ENCODE results near the gene UBQLN4.

UBQLN4 gene

DNA sequence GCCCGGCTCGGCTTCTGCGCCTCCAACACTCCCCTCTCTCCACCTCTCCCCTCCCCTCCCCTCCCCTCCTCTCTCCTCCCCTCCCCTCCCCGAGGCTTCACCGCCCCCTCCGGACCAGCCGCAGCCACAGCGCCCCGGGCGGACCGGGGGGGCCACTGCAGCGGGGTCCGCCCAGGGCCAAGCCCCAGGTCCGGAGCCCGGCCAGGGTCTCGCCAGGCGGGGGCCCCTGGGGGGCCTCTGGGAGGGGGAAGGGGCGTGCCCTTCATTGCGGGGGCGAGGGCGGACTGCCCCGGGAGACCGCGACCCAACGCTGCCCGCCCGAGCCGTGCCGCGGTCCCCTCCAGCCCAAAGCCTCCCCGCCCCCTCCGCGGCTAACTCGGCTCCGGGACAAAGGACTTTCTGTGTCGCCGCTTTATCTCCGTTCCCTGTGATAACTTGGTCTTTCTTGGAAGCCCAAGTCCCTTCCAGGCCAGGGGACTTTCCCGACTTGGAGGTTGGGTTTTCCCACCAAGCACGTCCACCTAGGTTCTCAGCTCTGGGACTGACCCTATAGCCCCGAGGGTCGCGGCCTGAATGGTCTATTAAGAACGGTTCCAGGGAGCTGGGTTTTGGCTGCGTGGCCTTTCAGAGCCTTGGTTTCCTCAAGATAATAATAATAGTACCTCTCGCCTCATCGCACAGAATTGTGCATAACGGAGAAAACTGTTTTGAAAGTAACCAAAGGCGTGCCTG, at the start of gene UBQLN4:
Gene UBQLN4, minus strand, starts transcription at position 31 of the 732 bp plus-strand sequence. CDS start 97 bp downstream, outside the sequence.
- DNase-seq, result peak; percentile 90

DNA sequence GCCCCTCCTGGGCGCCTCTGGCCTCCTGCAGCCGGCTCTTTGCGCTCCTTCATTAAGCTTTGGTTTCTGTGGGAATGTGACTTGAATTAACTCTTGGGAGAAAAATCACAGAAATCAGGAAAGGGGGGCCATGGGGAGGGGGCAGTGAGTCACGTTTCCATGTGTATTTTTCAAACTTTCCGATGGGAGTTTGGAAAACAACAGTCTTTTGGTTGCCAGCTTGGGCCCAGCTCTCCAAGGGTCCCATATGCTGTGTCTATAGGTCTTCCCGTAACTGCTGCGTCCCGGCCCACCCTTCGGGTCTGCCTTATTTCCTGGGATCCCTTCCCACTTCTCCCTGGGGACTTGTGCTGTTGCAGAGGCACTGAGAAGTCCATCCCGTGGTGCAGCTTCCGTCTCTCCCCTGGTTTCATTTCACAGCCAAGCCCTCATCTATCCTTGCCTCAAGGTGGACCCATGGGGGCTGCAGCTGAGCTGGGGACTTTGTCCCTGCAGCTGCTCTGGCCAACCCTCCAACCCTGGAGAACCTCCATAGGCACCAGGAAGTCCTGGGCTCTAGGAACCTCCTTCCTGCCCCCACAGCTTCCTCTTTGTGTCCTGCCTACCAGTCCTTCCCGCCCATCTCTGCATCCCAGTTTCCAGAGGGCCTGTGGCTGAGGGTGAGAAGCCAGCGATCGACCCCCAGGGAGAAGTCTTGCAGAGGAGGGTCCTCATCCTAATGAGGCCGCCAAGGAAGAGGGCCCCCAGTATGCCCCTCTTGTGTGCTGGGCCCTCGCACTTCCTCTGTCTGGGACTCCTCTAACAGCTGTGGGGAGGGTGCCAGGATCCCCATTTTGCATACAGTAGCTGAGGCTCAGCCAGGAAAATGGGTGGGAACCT, 49.3 kb upstream of the UBQLN4 start:
- peak; percentile 60 for DNase-seq

DNA sequence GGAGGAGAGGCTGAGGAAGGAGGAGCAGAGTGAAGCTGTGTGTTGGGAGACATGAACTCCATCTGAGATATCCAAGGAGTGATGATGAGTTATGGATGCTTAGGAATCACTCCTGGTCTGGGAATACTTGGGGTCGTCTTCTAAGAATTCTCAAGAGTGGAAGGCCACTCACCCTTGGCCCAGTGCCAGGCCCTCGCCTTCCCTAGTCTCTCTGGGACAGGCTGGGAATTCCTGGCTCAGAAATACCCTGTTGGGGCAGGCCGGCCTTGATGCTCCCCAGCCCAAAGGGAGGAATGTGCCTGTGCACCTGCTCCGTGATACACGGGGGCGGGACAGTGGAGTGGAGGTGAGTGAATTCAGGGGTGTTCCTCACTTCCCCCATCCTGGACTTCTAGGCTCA, 48.3 kb upstream of the UBQLN4 start:
- no peak for DNase-seq

DNA sequence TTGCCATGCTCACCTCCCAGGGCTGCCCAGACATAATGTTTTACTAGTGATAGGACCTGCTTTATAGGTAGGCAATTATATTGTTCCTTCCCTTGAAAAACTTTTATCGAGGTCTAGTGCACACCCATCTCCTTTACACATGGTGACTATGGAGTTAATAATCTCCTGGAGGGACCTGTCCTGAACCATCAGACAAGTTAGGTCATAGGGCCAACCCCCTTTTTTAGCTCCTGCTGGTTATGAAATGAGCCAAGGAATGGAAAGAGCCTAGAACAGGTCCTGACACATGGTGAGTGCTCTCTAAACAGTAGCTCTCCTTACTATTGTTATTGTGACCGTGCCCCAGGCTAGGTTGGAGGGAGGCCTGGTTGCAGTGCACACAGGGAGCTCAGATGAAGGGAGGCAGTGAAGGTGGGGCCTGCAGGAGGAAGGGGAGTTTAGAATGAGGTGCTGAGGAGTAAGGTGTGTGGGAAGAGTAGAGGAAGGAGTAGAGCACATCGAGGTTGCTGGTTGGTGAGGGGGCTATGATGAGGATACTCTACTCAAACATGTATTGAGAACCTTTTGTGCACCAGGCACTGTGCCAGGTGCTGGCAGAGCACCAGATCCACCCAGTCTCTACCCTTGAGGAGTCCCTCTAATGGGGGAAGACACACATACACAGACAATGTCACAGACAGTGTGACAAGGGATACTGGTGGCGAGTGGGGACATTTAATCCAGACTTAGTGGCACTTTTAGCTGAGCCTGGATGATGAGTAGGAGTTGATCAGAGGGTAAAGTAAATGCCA, 46.8 kb upstream of the UBQLN4 start:
- DNase-seq, result no peak

DNA sequence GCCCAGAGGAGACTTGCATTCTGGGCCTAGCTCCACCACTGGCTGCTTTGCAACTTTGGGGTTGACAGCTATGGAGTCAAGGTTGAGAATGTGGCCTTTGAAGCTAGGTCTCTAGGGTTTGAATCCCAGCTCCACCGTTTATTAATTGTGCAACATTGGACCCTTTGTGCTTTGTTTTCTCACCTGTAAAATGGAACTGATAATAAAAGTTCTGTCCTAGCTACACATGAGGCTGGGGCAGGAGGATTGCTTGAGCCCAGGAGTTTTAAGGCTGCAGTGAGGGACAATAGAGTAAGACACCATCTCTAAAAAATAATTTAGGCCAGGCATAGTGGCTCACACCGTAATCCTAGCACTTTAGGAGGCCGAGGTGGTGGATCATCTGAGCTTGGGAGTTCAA, 45.7 kb upstream of the UBQLN4 start:
- no peak for DNase-seq

DNA sequence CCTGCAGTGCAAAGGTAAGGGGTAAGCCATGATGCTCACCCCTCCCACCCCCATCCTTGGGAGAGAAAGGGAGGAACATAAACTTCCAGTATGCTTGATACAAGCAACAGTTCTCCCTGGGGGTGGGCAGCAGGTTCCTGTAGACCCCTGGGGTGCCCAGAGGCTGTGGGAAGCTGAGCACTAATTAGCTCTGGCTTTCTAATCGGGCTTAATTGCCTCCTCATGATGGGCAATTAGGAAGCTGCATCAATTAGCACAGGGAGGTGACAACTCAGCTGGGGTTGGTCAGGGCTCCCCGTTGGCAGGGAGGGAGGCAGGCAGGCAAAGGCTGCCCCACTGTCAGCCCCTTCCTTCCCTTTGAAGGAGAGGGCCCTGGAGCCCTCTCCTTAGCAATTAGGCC, 45.2 kb upstream of the UBQLN4 start:
- no peak for DNase-seq

DNA sequence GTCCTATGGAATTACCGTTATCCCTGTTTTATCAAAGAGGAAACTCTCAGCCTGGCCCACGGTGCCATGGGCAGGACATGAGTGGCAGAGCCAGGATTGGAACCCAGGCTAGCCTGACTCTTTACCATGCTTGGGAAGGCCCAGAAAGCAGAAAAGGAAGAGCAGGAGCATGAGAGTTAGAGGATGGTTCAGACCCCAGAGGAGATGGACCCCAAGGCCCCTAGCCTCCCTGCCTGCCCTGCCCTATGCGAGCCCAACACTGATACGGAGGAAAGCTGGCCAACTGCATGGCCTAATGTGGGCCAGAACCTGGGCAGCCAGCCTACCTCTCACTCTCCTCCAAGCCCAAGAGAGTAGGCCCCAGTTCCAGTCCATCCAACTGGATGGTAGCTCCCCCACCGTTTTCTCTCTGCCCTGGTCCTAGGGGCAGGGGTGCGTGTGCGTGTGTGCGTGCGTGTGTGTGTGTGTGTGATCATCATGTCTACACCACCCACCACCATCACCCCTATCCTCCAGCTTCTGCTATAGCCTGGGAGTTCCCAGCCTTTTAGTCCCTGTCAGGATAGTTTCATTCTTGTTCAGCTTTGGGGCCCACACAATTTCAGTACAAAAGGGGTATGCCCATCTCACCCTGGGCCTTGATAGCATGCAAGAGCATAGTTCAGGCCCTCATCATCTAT, 44.0 kb upstream of the UBQLN4 start:
- DNase-seq, result no peak

DNA sequence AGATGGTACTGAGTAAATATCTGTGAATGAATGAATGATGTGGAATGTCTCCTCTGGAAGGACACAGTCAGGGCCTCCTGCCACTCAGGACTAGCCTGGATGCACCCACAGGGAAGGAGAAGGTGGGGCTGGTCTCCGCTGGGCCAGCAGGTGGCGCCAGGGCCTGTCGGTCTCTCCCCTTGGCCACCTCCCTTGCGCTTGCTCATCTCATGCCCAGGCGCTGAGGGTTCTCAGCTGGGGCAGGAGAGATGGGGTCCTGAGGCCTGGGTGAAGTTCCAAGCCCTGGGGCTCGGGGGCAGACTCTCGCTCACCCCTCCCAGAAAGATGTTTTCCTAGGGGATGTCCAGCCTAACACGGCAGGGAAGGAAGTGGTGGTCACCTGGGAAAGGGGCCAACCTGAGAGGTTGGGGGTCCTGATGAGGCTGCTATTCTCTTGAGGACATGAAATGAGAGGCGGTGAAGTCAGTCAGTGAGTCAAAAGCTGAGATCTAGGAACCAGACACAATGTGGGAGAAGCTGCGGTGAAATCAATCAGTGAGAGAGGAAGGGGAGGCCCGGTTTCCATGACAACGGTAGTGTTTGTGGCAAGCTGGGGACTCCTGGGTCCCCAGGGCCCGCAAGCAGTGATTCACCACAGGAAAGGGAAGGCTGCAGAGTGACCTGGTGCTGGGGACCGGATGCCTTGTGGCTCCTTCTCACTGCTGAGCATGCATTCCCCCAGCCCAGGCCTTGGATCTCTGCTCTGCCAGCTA, 43.2 kb upstream of the UBQLN4 start:
- peak; percentile 93 for DNase-seq

DNA sequence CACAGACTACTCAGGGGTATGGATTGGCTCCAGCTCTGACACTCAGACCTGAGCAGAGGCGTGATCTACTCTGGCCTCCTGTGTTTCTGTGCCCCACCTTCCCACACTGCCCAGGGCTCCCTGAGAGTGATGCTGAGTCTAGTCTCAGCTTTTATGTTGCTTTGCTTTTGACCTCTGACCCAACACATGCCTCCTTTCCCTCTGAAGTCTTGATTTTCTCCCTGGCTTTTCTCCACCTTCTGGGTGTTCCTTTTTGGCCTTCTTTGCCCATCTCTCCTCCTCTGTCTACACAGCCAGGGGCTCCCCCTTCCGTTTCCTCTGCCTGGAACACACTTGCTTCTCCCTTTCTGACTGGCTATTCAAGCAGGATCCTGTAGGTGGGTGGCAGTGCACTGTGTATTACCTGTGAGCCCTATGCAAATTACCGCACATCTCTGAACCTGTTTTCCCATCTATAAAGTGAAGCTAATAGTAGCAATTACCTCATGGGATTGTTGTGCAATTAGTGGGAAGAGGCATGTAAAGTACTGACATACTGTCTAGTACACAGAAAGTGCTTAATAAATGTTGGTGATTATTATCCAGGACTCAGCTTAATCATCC, 42.4 kb upstream of the UBQLN4 start:
- DNase-seq, result no peak

DNA sequence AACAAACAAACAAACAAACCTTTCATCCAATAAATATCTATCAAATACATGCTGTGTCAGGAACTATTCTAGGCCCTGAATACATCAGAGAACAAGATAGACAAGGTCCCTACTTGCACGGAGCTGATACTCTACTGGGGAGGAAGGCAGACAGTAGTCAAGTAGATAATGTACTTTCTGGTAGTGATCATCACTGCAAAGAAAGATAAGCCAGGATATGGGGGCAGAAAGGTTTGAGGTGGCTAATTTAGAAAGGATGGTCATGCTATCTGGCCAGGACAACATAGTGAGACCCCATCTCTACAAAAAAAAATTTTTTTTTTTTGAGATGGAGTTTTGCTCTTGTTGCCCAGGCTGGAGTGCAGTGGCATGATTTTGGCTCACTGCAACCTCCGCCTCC, 38.0 kb upstream of the UBQLN4 start:
- DNase-seq, result no peak

DNA sequence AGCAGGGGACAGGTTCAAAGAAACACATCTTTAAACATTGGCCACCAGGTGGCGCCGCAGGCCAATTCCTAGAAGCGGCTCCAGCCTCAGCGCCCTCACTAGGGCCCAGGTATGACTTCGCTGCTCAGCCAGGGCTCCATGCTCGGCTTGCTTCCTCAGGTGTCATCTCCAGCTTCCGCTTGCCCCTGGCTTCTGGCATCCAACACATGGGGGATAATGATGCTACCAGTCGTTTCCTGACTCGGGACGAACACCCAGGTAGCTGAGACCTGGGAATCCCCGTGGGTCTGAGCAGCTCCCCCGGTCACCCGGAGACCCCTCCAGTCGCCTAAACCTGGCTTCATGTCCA, 37.2 kb upstream of the UBQLN4 start:
- peak; percentile 97 for DNase-seq

DNA sequence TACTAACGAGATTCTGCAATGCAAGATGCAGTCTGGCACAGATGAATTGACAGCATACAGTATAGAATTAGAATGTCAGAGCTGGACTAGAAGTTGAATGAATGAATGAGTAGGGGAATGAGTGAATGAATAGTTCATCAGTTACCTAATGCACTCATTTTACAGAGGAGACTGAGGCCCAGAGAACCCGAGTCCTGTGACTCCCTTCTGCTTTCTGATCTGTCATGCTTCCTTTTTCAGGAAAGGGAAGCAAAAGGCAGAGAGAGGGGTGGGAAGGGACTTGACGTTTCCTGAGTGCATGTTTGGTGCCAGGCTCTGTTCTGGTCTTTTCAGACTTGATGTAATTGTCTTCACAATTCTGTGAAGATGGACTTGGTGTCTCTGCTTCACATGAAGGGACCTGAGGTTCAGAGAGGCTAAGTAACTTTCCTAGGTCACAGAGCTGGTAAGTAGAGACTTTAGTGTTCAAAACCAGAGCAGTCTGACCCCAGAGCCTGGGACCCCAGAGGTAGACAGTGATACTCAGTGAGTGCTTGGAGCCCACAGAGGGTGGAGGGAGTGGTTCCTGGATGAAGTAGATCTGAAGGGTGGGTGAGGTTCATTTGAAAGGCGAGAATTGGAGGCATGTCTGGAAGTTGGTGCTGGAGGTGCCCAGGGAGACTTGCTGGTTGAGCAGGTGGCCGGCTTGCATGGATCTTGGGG, 36.7 kb upstream of the UBQLN4 start:
- DNase-seq, result no peak

DNA sequence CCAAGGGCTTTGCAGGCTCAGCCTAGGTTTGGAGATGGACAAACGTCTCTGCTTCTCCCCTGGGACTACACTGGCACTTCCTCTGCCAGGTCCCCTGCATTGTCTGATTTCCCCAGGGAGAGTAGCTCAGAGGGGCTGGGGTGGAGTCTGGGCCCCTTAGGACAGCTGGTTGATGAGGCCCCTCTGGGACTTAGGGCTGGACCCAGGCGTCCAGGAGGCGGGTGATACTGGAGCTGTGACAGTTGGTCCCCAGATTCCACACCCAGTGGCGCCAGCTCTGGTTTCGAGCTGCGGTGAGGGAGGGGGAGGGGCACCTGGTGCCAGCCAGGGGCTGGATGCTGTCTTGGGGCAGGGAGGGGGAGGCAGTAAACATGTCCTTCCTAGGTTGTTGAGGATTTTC, 36.1 kb upstream of the UBQLN4 start:
- no peak for DNase-seq

DNA sequence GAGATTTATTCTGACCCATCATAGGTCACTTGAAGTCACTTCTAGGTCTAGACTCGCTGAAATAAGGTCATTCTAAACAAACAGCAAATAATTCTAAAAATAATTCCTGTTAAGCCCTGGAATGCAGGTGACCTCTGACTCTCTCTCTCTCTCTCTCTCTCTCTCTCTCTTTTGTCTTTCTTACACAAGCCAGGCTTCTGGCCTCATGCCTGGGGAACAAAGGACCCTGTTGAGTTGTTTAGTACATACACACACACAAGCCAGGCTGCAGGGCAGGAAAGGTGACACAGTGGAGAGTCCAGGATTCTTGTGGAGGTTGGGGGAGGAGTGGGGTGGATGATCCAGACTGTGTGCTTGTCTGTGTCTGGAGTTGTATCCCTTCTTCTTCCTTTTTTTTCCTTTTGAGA, 32.7 kb upstream of the UBQLN4 start:
- DNase-seq, result no peak

DNA sequence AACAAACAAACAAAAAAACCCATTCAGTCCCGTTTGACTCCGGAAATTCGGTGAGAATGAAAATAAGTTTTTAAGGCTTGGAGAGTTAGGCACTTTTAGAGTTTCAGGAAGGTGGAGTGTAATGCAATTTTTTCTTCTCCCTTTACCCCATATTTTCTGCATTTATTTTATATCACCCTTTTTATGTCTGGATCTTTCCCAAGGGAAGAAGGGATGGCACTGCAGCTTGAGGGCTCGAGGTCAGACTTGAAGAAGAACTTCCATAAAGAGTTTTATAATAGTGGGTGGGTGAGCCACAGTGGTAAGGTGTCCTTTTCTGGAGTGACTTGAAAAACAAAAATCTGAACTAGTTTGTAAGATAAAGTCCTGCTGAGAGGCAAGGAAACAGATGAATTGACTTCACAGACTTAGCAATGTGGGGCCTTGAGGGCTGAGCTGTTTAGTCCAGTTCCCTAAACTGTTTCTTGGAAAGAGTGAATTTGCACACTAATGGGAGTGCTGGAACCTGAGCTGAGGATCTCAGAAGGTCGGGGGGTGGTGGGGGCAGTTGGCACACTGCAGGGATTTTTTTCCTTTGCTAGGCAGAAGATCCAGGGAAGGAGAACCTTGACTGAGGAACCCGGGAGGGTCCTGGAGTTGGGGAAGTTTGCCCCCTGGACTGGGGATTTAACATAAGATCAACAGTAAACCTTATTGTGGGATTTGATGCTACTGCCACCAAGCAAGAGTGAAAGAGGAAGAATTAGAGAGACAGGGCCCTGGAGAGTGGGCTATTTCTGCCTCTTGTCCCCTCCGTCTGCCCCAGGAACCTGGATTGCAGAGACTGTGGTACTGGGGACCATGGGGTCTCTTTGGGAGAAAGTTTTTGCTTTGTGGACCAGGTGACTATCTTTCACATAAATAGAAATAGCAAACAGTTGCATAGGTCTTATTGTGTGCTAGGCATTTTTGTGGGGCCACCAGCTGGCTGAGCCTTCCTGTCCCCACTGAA, 30.5 kb upstream of the UBQLN4 start:
- no peak for DNase-seq

DNA sequence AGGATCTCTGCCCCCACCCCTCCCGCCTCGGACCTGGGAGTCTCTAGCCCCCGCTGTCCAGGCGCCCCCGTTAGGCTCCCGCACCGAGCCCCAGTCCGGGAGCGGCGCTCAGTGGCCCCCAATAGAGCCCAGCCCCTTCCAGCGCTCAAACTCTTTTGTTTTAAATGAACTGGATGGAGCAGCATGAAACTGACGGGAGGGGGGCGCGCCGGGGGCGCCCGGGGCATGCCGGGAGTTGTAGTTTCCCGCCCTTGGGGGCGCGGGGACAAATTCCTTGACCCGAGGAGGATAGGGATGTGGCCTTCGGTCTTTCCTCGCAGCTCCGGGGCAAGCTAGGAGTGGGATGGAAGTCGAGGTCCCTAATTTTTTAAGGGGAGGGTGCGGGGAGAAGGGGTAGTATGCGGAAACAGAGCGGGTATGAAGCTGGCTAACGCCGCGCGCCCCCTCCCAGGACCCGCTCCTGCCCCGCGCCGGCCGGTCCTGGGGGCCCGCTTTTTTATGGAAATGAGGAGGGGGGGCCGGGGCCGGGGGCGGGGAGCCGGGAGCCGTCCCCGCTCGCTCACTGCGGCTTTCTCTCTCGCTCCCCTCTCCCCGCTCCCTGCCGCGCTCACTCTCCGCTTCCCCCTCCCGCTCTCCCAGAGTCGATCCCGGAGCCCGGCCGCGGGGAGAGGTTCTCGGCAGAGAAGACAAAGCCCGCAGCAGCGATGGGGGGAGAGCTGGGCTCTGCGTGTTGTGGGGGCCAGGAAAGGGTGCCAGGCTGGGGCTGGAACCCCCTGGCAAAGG, 28.9 kb upstream of the UBQLN4 start, which contains the start of gene MEX3A:
Gene MEX3A, minus strand, starts transcription at position 157 of the 783 bp plus-strand sequence. CDS start 467 bp downstream, outside the sequence.
- peak; percentile 85 for DNase-seq

DNA sequence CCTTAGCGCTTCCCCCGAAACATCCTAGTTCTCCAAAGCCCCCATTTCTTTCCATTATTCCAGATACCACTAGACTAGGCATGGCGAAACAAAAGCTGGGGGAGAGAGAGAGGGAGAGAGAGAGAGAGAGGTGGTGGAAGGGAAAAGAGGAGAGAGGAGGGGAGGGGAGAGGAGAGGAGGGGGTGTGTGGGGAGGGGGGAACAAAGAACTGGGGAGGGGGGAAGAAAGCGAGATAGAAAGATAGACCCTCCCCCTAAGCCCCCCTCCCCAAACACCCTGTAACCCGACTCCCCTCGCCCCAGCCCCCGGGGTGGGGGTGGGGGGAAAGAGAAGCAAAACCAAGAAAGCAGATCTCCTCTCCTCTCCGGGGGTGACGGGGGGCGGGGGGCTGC, 28.3 kb upstream of the UBQLN4 start:
- no peak for DNase-seq

DNA sequence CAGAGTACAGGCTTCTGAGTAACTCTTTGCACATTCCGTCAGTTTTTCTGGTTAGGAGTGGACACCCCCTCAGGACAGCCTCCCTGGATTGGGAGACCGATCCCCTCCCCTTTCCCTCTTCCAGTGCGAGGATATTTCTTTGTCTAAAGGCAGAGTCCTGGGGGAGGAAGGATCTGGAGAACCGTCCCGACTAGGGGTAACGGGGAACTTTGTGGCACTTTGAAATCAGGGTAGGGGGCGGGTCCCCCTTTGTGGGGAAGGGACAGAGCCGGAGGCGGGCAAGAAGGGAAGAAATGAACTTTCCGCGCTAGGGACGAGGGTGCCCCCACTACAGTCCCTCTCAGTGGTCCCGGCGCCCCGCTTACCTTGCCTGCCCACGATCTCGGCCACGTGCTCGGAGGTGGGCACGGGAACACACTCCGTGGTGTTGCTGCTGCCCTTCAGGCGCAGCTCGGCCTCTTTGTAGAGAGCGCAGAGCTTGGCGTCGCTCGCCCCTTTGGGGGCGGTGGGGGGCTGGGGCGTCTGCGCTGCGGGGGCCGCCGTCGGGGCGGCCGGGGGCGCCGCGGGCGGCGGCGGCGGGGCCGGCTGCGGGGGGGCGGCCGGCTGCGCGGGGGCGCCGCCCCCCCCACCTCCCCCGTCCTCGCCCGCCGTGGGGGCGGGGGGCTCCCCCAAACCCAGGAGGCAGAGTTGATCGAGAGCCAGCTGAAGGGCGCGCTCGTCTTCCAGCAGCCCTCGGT, 27.8 kb upstream of the UBQLN4 start:
- DNase-seq, result no peak
